ENCODE measurements around the gene TBX10.
A peak's percentile ranks its signal among the peaks of the same experiment; 100 is the strongest.
"Not testable (repeated sequence)": the region's sequence is repeated elsewhere in the genome, so short reads cannot be mapped to it uniquely, and the experiment has no call there.

The TBX10 gene

DNA sequence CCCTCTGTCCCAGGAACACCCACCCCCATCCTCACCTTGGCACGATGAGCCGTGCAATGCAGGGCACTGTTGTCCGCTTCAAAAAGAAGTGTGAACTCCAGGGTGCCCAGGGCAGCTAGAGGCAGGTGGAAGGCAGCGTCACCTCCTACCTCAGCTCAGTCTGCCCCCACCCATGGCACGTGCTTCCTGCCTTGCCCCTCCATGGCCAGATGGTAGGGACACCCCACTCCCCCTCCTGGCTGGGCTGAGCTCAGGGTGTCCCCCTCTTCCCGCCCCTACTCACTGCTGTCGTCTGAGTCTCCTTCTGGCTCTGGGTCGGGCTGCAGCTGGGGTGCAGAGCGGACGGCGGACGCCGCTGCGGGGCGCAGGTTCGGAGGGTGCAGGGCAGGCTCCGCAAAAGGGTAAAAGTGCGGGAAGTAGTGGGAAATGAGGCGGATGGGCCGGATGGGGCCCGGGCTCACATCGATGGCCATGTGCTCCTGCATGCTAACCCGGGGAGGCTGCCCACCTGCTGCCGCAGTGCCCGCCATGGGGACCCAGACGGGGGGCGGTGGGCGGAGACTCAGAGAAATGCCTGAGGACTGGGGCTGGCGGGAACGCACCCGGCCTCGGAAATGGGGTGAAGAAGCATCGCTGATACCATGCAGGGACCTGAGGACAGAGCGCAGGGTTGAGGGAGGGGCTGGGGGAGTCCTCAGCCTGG, 23.7 kb downstream of the TBX10 start:
- DNase-seq (ENCODE audit: low spot score), result no peak

DNA sequence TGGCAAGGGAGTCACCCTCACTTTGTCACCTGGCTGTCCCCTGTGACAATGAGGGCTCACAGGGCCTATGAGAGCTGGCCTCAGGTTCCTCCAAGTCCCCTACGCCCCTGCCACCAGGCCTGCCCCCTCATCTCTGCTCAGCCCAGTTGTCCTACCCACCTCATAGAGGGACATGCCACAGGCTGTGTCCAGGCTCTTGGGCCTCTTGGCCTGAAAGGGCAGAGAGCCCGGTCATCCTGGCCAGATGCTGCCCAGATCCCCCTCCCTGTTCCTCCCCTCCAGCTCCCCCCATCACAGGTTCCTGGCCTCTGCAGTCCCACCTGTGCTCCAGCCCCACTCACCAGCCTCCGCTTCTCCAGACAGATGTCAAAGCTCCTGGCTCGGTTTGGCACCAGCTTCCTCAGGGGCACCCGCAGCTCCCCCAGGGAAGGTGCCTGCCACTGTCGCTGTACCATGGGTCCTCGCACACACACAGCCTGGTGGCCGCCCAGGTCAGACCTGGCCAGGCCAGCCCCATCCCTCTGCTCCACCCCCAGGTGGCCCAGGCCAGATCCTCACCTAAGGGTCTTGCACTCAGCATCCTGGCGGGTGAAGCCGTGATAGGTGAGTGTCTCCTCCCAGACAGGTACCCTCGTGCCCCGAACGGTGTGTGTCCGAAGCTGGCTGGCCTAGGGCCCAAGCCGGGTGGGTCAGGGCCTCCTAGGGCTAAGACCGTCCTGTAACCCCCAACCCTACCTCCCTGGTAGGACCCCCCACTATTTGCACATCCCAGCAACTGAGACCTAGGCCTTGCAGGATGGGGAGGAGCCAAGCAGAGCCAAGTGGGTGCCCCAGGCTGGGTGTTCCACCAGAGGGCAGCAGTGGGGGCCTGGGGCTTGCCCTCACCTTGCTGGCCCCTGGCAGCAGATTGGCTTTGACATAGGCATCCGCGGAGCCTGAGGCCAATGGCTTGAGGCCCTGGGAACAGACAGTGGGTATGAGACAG, 24.5 kb downstream of the TBX10 start:
- DNase-seq (ENCODE audit: low spot score), result peak; percentile 67

DNA sequence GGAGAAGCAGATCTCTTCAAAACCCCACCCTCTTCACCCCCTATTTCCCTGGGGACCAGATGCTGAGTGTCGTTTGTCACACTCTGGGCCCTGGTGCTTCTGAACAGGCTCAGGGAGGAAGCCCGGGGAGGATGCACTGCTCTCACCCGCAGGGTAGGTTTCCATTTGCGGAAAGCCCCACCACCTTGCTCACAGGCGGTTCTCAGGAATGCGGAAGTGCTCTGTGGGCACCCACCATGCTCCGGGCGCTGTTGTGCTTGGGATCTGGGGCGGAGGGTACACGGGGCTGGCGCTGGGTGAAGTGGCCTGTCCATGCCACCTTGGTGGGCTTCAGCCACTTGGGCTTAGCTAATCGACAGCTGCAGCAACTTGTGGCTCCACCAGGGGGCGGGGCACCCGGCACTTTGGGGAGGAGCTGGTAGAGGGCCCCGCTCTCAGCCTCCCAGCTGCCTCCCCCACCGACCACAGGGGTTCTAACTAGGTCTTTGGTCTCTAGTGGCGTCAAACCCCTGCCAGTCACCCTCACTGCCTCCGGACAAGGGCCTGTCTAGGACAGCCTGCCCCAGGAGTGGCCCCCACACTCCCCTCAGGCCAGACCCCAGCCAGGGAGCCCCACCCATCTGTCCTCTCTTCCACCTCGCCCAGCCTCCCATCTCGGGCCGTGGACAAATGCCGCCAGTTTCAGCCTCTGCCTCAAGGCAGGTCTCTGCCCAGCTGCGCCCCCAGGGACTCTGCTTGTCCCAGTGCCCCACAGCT, 25.4 kb downstream of the TBX10 start:
- DNase-seq (ENCODE audit: low spot score), result peak; percentile 84

DNA sequence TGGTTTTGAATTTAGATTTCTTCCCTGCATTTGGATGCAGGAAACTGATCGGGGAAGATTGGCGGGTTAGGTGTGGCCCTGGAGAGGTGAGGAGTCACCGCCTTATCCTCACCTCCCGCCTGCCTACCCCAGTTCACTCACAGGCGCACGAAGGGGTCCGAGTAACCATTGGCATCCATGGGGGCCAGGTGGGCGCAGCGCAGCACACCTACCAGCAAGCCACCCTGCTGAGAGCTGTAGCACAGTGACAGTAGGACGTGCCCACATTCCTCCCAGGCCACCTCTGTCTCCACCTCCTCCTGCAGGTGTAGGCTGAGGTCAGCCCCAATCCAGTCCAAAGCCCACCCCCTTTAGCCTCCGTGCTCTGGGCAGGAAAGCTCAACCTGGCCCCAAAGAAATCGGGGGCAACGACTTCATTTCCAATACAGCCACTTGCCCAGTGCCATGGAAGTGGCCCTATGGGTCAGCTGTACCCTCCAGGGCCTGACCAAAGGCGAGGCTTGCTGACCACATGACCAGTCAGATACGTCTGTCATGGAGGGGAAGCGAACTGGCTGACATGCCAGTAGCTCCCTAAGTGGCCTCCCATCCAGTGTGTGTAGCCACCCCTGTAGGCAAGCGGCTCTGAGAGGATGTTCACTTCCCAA, 26.1 kb downstream of the TBX10 start:
- DNase-seq (ENCODE audit: low spot score), result no peak

DNA sequence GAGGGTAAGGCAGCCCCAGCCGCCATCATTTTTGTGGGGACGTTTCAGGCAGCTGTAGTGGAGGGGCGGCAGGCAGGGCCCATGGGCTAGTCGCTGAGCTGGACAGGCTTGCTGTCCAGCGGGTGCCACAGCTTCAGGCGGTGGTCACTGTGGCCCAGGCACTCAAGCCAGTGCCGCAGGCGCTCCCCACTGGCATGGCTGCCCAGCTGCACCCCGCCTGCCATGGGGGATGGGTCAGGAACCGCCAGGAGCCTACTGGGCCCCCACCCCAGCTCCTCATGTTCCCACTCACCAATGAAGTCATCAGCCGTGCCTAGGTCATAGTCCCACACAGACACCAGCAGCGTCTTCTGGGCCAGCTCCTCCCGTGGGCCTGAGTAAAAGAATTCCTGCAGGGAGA, 26.8 kb downstream of the TBX10 start:
- no peak for DNase-seq (ENCODE audit: low spot score)

DNA sequence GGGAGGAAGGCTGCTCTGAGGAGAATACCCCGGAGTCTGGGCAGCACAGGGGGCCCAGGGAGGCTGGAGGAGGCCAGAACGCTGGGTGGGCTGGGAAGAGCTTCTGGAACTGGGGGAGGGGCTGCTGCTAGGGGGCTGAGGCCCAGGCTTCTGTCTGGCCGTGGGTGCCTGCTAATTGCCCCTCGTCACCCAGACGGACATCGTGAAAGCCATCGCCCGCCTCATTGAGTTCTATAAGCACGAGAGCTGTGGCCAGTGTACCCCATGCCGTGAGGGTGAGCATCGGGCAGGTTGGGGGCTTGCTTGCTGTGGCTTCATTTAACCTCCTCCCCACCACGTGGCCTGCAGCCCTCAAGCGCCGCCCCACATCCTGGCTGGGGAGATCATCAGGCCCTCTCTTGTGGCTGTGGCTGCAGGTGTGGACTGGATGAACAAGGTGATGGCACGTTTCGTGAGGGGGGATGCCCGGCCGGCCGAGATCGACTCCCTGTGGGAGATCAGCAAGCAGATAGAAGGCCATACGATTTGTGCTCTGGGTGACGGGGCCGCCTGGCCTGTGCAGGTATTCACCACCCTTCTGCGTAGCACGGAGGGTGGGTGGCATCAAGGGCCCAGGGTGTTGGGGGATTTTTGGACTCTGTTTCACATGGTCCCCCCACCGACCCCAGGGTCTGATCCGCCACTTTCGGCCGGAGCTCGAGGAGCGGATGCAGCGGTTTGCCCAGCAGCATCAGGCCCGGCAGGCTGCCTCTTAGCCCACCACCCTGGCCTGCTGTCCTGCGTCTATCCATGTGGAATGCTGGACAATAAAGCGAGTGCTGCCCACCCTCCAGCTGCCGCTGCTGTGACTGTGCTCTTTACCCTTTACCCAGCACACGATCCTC, 27.6 kb downstream of the TBX10 start:
- no peak for DNase-seq (ENCODE audit: low spot score)

DNA sequence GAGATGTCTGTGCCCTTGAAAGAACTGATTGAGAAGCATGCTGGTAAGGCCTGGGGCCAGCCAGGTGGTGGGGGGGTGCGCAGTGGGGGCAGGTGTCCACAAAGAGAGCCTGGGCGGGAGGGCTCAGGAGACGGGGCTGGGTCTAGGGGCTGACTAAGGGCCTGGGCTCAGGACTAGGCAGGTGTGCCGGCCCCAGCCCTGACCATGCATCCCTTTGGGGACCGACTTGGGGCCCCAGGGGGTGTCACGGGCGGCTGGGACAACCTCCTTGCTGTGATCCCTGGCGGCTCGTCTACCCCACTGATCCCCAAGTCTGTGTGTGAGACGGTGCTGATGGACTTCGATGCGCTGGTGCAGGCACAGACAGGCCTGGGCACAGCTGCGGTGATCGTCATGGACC, 28.4 kb downstream of the TBX10 start:
- DNase-seq (ENCODE audit: low spot score), result no peak

DNA sequence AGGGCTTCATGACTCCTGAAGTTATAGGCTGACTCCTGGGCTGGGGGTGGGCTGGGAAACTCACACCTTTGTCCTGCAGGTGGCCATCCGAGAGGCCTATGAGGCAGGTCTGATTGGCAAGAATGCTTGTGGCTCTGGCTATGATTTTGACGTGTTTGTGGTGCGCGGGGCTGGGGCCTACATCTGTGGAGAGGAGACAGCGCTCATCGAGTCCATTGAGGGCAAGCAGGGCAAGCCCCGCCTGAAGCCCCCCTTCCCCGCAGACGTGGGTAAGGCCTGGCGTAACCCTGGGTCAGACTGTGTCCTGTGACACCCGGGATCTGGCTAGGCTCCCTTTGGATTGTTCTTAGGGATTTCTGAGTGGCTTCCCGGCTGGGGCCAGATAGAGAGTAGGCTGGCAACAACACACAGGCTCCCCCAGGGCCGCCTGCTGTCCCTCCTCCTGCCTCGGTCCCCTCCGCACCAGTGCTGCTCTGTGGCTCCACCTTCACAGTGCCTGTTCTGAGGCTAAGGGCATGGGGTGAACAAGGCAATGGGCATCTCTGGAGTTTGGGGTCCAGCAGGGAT, 29.2 kb downstream of the TBX10 start:
- no peak for DNase-seq (ENCODE audit: low spot score)

DNA sequence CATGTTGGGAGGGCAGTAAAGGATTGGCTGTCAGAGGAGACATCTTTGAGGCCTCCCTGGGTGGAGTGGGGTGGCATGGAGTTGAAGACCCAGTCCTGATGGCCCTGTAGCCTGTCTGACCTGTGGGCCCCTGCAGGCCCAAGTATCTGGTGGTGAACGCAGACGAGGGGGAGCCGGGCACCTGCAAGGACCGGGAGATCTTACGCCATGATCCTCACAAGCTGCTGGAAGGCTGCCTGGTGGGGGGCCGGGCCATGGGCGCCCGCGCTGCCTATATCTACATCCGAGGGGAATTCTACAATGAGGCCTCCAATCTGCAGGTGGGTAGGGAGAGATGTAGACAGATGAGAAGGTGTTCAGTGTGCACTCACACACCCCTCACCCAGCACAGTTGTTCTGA, 30.2 kb downstream of the TBX10 start:
- DNase-seq (ENCODE audit: low spot score), result no peak

DNA sequence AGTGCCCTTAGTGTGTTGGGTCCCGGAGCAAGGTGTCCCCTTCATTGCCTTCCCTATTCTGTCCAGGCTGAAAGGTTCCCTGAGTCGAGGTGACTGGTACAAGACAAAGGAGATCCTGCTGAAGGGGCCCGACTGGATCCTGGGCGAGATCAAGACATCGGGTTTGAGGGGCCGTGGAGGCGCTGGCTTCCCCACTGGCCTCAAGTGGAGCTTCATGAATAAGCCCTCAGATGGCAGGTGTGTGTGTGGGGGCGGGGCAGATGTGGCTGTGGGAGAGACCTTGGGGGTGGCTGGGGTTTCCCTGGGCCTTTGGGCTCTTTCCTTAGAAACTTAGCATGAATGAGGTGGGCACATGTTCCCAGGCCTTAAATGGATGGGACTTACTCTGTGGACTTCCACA, 31.1 kb downstream of the TBX10 start:
- DNase-seq (ENCODE audit: low spot score), result no peak

DNA sequence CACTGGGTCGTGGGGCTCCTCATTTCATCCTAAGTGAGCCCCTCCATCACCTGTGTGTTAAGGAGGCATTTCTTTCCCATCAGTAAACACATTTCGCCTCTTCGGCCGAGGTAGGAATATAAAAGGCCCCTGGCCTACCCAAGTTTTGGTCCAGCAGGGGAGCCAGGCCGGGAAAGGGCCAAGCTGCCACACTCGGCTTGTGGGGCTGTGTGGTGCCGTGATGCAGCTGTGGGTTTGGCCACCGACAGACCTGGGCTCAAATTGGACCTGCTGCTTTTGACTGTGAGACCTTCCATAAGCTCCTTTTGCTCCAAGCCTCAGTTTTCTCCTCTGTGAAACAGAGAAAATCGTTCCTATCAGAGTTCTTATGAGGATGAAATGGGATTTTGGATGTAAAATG, 32.1 kb downstream of the TBX10 start:
- DNase-seq (ENCODE audit: low spot score), result no peak

DNA sequence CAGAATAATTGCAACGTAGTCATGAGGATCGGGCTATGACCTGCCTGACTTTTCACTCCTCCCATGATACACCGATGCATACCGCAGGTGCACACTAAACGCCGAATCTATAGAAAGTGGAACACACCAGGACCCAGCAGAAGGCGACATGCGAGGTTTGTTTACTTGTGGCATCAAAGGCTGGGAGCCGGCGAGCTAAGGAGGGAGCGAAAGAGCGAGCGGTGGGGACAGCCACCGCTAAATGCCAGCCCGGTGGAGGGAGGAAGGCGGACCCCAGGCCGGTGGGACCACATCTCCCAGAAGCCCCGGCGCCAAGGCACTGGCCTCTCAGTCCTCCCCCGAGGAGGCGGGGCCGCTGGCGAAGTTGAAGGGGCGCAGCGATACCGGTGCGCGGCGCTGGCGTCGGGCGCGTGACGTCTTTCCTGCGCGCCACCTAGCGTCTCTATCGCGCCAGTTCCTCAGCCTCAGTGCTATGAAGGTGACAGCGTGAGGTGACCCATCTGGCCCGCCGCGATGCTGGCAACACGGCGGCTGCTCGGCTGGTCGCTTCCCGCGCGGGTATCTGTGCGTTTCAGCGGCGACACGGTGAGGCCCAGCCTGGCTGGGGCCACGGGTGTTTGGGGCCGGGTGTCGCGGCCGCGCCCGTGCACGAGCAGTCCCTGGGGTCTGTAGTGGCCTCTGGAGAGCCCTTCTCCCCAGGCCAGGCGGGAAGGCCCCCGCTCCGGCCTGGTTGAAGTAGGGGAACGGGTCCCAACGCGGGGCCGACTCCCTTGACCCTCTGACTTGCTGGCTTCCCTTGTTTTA, 32.9 kb downstream of the TBX10 start, which contains the start of gene NDUFV1:
NDUFV1 (plus strand) TSS at position 445 of the 804 bp plus-strand sequence; CDS start at position 514, 69 bp downstream.
- DNase-seq (ENCODE audit: low spot score), result peak; percentile 97

DNA sequence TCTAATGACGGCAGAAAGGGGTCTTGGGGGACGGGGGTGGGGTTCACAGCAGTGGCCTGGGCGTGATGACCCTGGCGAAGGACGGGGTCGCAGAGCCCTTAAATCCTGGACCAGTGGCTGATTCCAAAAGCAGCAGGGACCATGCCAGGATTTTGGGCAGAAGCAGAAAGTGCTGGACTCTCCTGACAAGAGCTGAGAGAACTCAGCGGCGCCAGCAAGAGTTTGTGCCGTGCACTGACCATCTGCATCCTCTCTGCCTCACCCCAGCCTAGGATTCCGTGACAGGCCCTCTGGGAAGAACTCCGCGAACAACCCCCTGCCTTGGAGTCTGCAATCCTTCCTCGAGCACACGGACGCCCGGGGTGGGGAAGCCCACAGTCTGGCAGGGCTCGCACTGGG, 33.5 kb downstream of the TBX10 start:
- DNase-seq (ENCODE audit: low spot score), result peak; percentile 49

DNA sequence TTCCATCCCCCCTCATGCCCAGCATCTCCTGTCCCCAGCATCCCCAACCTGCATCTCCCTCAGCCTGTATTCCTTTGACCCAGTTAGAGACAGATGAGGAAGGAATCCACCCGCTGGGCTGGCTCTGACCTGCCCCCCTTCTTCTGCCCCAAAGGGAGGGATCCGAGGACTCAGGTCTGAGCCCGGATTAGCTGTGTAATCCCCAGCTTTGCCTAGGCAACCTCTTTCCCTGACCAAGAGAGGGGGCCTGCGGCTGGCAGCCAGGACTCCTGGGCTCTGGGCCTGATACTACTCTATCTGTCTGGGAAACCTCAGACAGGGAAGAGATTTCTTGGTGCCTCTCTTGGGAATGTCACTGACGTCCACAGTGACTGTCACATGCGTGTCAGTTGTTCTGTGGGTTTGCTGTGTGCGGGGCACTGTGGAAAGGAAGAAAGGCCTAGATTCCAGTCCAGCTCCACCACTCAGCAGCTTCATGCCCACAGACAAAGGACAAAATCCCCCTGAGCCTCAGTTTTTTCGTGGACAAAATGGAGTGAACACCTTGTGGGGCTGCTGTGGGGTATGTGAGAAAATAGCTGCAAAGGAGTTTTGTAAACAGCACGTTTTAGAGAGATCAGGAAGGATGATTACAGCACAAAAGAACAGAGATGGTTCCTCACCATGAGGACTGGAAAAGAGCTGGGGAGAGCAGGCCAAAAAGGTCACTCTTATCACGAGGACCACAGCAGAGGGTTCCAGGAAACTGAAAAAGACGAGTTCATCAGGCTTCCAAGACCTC, 34.1 kb downstream of the TBX10 start:
- peak; percentile 85 for DNase-seq (ENCODE audit: low spot score)

DNA sequence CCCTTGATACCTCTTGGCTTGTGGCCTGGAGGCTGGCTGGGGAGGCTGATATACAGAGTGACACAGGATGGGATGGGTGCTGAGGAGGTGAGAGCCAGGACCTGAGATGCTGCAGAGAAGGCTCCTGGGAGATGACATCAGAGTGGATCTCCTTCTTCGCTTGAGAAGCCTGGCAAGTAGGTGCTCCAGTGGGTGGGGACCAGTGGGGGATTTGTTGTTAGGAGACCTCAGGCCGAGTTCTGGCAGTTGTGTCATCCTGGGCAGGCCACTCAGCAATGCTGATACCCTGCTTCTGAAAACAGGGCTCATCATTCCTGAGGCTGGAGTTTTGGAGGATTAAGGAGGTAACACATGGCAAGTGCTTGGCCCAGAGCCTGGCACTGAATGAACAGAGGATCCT, 34.7 kb downstream of the TBX10 start:
- DNase-seq (ENCODE audit: low spot score), result peak; percentile 47

DNA sequence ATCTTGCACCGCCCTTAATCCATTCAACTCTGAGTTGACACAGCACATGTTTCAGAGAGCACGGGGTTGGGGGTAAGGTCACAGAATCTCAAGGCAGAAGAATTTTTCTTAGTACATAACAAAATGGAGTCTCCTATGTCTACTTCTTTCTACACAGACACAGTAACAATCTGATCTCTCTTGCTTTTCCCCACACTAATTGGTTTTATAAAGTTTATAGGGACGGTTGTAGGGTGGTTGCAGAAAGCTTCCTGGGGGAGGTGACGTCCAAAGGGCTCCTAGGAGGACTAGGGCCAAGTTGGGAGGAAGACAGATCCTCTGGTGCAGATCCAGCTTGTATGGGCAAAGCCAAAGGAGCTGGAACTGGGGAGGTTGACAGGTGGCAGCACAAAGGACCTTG, 35.4 kb downstream of the TBX10 start:
- not testable (repeated sequence) for DNase-seq (ENCODE audit: low spot score)

DNA sequence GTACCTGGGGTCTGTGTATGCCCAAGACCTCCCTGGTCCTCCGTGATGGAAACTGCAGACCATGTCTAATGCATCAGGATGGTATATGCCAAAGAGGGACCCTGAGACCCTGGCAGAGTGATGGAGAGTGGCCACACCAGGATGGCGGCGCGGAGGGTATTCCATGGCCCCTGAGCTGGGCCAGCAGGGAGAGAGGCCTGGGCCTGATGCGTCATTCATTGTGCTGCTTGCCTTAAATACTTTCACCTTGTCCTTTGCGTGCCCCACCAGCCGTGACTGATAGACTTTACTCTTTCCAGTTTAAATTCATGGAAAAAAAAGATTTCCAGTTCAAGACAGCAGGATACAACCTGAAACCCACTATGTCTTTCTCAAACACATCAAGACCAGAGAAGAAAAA, 38.5 kb downstream of the TBX10 start:
- DNase-seq (ENCODE audit: low spot score), result no peak

DNA sequence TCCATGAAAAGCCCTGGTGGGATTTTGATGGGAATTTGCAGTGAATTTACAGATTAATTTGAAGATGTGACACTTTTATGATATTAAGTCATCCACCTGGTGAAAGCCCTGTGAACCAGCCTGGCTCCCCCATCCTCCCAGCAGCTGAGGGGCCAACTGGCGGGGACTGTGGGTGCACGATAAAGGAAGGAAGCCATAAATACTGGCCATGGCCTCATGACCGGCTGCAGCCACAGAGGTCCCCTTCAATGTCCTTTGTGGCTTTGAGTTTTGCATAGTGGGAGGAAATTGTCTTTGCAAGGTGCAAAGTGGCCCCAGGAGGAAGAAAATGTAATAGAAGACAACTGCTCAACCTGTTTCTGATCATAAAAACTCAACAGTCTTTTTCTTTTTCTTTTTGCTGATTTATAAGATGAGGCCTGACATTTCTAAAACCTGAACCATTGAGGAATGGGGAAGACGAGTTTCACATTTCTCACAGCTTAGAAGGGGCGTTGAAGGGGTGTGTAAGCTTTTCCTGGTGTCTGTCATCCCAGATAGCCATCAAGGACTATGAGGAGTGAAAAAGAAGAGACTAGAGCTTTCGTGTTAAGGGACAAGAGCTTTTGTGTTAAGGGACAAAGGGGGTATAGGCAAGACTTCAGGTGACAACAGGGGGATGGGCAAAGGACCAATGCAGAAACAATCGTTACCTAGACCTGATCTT, 39.1 kb downstream of the TBX10 start:
- DNase-seq (ENCODE audit: low spot score), result no peak

Measured in ecto neural progenitor cell (in vitro differentiated cells).